Left colon (tissue), 2 donors: ENCODE data around the gene LDLRAD3. TPM values are rescaled to one million over a fixed set of nuclear protein-coding genes. Genes with fewer than 3 reads are reported as not detected.

Experiments used
- ATAC-seq: fragments of 200-7000 bp; cut with Tn5 transposase; one replicate; pipeline ENCODE4 v1.9.1; 2020; ENCODE audit warnings: mild to moderate bottlenecking, moderate library complexity
- DNase-seq, 2 donors: peaks; one replicate each; pipeline ENCODE4 v3.0.0-alpha.2; 2020
- intact Hi-C, 2 donors: fragments of 100-400 bp; cut with DNase I in 1 of 2; cut with micrococcal nuclease in 1 of 2; formaldehyde crosslinking; loops; one replicate each; pipeline versions ENCODE4 v1.11.2 to v1.14.0; 2022; cut with DNase I, micrococcal nuclease
- total RNA-seq, 2 donors: library from RNA; stranded (reverse); fragmentation: NEBNext Ultra II Directional; extraction: Animal tissue kit (Norgen Biotek cat#: 25700); gene quantifications; one replicate each; pipeline ENCODE4 v1.2.1, GENCODE V29; 2021
- donor health status: DM: no; HTN: no; CAD: no.
- donor health status: DM: yes; HTN: yes; CAD: no.

Gene LDLRAD3
- total RNA-seq, 2 donors from 2014 or later = 2.3 to 2.9 TPM

DNA sequence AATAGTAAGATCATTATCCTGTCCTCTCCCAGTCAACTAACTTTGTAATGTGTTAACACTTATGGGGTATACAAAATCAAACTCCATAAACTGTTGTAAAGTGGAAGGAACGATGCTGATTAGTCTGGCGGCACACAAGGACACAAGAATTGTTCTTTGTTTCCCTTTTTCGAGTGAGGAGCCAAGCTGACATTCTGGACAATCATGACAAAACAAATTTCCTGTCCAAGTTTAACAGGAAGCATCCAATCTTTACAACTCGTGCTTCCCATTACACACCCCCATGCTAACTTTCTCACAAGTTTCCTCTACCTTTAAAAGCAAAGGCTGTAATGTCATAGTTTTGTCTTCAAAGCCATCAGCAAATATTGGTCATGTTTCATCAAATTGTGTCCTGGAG, 20.4 kb upstream of the LDLRAD3 start:
- intact Hi-C loops = no loop called here
- DNase-seq = no peak
- no peak for ATAC-seq

DNA sequence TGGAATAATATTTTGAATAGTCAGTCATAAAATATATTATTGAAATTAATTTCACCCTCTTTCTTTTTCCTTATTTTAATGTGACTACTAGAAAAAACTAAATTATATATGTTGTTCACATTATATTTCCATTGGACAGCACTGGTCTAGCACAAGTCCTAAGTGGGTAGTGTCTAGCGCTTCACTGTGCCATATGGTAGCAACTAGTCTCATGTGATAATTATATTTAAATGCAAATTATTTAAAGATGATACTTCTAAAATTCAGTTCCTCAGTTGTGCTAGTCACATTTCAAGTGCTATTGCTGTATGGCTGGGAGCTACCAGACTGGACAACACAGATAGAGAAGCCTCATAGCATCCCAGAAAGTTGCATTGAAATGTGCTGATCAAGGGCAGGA, 19.1 kb upstream of the LDLRAD3 start:
- intact Hi-C loops = no loop called here

DNA sequence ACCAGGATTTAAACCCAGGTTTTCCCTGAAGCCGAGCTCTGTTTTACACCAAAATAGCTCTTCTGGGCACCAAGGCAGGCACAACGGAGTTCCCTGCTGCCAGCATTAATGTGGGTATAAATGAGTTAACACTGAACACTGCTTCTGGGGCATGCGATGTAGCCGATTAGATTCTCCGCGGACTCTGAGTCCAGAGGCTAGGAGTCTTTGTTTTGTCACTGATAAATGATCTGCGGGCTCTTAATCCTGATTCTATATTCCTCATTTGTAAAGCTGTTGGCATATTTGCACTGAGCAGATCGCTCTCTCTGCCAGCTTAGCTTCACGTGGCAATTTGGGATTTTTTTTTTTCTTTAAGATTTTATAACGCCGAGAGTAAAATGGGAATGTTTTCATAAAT, 16.8 kb upstream of the LDLRAD3 start:
- no peak for DNase-seq
- intact Hi-C loops = no loop called here
- ATAC-seq = no peak

More for the DNA sequence above, 19.1 kb upstream of the LDLRAD3 start:
- DNase-seq (no peak), ATAC-seq (no peak)

DNA sequence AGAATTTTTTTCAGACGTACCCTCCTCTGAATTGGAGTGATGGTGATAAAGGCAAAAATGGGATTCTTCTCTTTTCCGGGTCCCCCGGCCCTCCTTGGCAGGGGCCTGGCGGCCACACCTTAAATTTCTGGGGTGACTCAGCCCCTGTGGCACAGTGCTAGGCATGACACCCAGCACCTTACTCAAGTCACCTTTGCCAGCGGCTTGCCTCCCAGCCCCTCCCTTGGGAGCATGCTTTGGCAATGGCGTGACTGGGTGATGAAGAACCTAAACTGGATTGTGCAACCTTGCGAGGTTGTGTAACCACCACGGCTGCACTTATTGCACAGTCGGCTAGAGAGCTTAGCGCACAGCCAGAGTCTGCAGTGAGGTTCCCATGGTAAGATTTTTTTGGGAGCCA, 16.2 kb upstream of the LDLRAD3 start:
- peak in 1 of 2 donors; percentile 30 for DNase-seq
- intact Hi-C loops = no loop called here
- no peak for ATAC-seq

DNA sequence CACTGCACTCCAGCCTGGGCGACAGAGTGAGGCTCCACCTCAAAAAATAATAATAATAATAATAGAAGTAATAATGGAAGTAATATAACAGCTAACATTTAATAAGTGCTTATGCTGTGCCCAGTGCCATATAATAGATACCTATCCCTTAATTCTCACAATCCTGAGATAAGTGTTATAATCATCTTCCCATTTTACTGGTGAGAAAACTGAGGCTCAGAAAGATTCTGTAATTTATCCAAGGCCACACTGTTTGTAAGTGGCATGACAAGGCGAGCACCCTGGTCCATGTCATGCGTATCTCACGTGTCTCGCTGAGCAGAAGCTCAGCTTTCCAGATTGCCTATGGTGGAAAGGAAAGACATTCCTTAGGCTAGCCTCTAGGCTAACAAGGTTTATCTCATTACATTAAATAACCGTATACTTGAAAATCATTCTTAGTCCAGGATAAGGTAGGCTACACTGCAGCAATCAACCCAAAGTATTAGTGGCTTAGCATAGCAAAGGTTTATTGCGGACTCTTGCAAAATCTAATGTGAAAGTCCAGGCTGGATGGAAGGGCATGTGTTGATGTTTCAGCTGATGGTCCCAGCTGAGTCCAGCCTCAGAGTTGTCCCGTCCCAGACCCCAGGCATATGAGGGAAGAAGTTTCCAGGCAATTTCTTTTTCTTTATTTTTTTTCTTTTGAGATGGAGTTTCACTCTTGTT, 15.0 kb upstream of the LDLRAD3 start:
- ATAC-seq = no peak
- intact Hi-C loops = no loop called here
- DNase-seq = no peak

DNA sequence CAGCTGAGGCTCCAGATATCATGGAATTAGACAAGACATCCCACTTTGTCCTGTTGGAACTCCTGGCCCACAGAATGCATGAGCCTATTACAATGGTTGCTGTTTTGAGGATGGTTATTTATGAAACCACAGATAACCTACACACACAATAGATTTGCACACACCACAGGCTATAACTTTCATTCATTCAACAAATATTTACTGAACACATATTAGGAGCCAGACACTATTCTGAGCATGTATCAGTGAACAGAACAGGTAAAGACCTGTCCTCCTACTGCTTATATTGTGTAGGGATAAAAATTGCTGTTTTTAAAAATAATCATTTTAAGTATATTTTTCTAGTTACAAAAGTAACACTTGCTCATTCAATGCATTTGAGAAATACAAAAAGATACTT, 13.4 kb upstream of the LDLRAD3 start:
- no peak for DNase-seq
- no peak for ATAC-seq
- intact Hi-C loops = no loop called here

DNA sequence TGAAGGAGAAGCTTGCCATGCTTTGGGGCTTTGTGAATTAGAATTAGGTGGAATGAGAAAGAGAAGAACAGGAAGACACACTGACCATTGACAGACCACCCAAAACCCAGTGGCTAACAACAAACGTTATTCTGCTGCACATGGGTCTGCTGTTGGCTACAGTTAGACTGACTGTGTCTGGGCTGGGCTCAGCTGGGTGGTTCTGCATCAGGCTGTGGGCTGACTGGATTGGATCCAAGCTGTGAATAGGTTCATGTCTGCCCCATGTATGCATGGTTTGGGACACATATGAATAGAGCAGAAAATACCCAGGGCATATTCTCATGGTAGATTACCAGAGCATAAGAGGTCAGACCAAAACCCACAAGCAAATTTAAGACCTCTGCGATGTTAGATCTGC, 11.7 kb upstream of the LDLRAD3 start:
- no peak for ATAC-seq
- intact Hi-C loops = no loop called here
- DNase-seq = no peak

DNA sequence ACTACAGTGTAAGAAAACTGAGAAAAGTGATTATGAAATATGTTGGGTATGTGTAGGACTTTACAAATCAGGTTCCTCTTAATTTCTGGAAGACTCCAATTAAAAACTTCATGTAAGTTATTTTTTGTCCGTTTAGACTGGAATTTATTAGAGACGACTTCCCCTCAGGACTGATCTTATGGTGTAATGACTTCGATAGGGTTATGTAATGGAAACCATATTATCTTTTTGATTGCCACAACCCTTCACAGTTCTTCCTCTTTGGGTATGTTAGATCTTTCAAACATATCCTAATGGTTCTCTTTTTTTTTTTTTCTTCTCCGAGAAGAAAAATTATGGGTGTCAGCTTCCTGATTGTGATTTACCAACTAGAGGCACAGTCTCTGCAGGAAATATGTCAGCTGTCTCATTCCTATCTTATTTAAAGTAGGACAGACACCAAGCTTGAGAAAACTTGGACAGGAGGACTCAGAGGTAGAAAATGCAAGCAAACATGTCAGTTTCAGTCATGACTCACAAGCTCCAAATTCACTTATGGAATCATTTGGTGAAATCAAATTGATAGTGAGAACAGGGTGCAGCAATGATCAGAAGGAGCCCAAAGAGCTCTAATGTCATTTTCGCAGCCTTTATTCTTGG, 11.1 kb upstream of the LDLRAD3 start:
- DNase-seq = no peak
- no peak for ATAC-seq
- intact Hi-C loops = no loop called here

DNA sequence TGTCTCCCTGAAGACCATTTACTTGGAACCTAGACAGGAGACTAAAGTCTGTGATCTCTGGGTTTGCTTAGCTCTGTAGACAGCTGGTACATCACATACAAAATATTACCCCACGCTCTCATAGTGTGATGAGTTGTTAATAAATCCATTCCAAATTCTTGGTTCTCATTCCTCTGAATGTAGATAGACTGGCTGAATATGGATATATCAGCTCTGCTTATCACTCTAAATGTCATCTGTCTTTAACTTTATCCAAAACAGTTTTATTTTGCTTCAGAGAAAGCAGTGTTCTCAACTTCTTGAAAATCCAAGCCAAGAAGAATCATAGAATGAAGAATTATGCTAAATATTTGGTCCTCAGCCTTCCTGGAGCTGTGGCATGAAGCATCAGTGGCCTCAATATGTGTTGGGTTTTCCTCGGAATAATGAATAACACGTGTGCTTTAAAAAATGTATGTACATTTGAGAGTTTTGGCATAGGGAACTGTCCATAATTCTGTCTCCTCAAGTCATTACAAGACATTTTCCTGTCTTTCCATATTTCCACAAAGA, 10.5 kb upstream of the LDLRAD3 start:
- DNase-seq = no peak
- intact Hi-C loops = no loop called here
- ATAC-seq = no peak

DNA sequence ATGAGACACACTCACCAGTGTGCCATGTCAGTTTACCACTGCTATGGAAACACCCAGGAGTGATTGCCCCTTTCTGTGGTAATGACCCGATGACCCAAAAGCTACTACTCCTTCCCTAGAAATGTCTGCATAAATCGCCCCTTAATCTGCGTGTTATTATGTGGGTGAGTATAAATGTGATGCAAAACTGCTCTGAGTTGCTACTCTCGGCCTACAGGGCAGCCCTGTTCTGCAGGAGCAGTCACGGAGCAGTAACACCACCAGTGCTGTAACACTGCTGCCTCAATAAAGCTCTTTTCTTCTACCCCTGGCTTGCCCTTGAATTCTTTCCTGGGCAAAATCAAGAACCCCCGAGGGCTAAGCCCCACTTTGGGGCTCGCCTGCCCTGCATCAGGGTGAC, 9.6 kb upstream of the LDLRAD3 start:
- no peak for DNase-seq
- intact Hi-C loops = no loop called here
- ATAC-seq = no peak

DNA sequence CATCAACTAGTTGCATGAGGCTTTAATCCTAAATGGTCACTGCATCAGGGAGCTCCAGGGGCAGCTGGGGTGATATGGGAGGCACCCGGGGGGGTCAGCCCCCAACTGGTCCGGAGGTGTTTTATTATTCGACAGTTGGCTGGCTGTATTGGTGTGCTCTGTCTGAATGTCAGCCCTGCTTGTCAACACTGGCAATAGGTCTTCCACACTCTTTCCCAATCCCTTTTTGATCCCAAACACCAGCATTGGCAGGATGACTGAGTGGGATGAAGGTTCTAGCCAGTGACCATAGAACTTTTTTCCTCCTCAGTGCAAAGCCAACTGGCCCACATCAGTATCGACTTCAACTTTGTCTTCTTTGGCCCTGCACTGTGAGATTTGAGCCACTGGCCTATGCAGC, 8.9 kb upstream of the LDLRAD3 start:
- intact Hi-C loops = no loop called here
- ATAC-seq (no peak), DNase-seq (no peak)

DNA sequence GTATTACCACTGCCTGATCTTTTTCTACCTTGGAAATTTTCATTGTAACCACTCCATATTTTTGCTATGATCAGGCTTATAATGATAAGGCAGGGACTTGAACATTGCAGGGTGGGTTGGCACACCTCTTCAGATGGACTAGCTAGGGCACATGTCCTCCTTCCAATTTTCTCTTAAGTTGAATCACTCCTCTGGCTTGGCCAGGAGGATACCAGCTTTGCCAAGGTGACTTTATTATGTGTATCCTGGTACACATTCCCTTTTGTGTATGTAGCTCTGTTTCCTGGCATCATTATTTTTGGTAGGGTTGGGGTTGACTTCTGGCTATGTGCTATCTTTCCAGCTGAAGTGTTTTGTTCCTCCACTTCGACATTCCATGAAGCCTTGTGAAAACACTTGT, 8.5 kb upstream of the LDLRAD3 start:
- DNase-seq = no peak
- intact Hi-C loops = no loop called here
- no peak for ATAC-seq

DNA sequence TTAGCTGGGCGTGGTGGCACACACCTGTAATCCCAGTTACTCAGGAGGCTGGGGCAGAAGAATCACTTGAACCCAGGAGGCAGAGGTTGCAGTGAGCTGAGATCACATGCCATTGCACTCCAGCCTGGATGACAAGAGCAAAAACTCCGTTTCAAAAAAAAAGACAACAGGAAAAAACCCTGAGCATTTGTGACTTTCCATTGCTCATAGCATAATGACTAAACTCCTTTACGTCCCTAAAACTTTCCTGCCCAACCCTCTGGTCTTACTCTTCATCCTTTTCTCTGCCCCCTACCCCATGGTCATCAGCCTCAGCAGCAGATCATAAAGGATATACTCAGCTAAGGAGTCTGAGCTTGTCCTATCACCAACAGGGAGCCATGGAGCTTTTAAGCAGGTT, 6.8 kb upstream of the LDLRAD3 start:
- DNase-seq = no peak
- ATAC-seq = no peak
- intact Hi-C loops = no loop called here

DNA sequence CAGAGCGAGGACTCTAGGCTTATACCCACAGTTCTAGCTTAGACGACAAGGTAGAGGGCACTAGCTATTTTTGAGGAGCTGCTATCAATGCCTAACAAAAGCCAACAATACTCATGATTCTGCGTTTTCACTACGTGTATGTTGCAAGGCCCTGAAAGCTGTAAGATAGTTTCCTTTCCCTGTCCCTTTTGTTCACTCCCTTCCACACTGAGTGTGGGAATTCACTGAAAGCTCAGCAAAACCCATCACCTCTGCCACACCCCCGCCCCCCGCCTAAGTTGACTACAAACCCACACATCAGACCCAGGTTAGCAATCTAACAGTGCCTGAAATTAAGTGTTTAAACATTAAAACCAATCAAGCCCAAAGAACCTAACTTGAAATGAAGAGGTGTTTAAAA, 6.2 kb upstream of the LDLRAD3 start:
- intact Hi-C loops = no loop called here
- no peak for ATAC-seq
- no peak for DNase-seq

DNA sequence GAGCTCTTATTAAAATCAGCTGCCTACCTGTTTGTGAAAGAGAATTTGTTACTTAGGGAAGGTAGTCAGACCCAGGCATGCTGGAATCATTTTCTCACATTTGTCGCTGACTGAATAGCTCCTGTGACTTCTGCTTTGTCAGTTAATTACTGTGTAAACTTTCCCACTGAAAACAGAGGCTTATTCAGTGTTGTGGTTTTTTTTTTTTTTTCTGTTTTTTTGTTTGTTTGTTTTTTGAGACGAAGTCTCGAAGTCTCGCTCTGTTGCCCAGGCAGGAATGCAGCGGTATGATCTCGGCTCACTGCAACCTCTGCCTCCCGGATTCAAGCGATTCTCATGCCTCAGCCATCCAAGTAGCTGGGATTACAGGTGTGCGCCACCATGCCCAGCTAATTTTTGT, 5.6 kb upstream of the LDLRAD3 start:
- ATAC-seq = no peak
- DNase-seq = no peak
- intact Hi-C loops = no loop called here

DNA sequence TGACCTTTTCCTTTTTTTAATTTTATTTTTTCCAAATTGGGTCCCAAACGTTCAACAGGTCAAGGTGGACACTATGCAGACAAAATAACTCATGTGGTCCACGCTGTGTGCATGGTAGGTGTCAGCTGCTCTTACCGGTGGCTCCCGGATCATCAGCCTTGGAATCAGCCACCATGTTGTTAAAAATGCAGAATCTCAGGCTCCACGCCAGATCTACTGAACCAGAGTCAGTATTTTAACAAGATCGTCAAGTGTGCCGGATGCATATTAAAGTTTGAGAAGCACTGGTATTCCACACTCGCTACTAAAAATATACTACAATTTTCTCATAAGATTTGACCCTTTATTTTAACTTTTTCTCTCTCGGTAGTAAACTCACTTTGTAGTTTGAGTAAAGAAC, 553 bp upstream of the LDLRAD3 start:
- no peak for DNase-seq
- no peak for ATAC-seq

DNA sequence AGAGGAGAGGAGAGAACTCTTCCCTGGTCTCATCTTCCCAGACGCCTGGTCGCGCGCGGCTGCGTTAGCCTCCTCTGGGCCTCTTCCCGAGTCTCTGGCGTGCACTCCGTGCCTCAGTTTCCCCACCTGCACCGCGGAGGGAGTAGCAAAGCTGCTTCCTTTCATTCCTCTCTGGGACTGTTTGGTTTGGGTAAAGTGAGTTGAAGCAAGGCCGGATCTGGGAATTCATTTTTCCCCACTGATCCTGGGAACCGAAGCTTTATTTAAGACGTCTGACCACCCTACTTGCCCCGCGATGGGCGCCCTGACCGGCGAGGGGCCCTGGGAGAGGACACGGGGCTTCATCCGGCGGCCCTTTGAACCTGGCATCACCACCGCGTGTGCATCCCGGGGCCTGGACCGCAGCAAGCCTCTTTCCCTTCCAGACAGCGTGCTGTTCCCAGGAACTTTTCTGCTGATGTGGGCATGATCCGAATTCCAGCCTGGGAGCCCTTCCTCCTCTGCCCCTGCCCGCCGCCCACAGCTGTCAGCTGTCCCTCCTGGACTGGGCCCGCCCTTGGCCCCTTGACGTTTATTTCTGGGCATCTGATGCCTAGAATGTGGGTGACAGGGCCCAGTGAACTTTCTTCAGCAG, 758 bp downstream of the LDLRAD3 start:
- intact Hi-C loops = no loop called here
- DNase-seq (peak in 1 of 2 donors; percentile 5), ATAC-seq (no peak)

More for the DNA sequence above, 553 bp upstream of the LDLRAD3 start:
- intact Hi-C loops = no loop called here

DNA sequence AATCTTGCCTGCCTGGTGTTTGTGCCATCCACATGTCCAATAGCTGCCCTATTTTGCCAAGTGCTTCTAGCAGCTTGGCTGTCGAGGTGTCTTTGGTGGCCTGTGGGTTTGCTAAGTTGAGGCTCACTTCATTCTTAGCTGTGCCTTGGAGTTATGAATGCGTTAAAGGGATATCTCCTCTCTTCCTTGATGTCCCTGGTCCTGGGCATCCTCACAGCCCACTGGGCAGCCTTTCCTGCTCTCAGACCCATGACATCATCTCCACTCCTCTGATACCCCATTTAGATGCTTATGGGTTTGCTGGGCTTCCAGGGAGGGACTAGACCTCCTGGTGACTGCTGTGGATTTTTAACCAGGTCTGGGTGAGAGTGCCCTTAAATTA, 1.3 kb downstream of the LDLRAD3 start:
- ATAC-seq (no peak), DNase-seq (no peak)
- intact Hi-C loops = no loop called here

DNA sequence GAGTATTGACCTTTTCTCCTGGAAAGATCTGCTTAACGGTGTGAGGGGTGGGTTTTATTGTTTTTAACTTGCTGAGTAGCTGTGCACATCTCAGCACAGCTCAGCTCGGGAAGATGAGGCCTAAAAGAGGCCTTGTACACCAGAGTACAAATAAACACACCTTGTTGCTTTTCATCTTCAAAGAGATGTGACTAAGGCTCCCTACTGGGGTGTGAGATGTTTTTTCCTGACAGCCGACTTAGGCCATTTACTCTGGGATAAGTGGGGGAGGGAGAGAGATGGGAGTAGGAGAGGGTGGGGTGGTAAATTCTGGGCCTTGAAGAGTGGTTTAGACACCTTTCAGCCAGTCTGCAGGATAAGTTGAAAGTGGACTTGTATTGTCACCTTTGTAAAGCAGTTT, 2.9 kb downstream of the LDLRAD3 start:
- no peak for ATAC-seq
- DNase-seq = no peak
- intact Hi-C loops = no loop called here

DNA sequence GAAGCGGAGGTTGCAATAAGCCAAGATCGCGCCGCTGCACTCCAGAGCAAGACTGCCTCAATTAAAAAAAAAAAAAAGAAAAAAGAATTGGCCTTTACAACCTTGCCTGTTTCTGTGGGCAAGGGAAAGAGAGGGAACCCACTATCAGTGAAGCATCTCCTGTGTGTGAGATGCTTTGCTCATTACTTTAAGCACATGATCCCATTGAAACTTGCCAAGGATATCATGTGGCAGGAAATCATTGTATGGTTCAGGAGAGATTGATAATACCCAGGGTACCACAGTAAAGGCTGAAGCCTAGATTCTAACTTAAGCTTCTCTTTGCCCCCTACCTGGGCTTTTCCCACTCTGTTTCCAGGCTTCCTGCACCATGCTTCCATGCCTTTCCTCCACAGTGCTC, 3.6 kb downstream of the LDLRAD3 start:
- intact Hi-C loops = no loop called here
- DNase-seq (no peak), ATAC-seq (no peak)
